ENCODE data around the gene LILRB2.
A peak's percentile ranks its signal among the peaks of the same experiment; 100 is the strongest.
"Not testable (repeated sequence)": the region's sequence is repeated elsewhere in the genome, so short reads cannot be mapped to it uniquely, and the experiment has no call there.

Gene LILRB2

DNA sequence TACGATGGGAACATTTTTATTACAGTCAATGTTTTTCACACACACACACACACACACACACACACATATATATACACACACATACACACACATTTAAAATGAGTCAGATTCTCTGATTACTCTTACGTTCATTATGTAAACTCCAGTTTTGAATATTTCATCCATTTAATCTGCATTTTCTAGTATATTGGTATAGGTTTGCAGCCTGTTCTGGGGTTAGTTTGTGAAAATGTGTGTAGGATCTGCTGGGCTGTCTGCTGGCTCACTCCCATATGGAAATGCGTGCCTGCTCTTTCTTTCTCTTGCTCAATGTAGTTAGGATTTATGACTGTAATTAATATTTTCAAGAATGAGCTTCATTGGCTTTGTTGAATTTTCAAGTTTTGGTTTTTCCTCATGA is 7.1 kb downstream of the LILRB2 start:
- no peak for DNase-seq (ENCODE audit: low read depth in 1 of 2, low spot score in 1 of 2)

DNA sequence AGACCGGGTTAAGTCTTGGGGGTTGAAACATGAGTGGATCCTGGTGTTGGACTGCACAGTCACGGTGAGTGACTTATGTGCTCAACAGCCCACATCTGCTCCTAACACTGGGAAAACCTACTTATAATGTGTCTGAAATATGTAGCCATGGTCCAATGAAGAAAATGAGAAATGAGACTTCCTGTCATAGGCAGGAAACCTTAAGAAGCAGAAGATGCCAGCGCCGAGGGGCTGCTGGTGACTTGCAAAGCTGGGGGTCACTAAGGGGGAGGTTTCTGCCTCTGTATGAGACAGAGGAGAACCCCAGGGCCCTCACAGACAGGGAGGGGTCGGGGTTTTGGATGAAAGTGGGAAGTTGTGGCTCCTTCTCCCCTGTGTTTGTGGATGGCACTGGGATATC is 8.7 kb downstream of the LILRB2 start:
- not testable (repeated sequence) for DNase-seq (ENCODE audit: low read depth in 1 of 2, low spot score in 1 of 2)

DNA sequence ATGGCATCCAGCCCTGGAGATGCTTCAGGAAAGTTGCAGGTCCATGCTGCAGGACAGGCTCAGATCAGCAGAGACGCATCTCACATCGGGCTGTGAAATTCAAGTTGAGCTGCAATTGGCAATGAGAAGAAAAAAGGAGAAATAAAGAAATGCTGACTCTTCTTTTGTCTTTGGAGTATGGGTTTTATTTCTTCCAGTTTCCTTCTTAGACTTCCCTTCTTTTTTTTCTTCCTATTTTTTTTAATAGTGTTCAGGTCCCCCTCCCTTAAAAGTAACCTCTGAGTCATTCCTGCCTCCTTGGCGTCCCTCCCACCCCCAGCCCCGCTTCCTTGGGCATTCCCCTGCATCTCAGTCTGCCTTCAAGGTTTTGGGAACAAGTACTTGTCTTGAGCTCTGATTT is 9.3 kb downstream of the LILRB2 start:
- not testable (repeated sequence) for DNase-seq (ENCODE audit: low read depth in 1 of 2, low spot score in 1 of 2)

DNA sequence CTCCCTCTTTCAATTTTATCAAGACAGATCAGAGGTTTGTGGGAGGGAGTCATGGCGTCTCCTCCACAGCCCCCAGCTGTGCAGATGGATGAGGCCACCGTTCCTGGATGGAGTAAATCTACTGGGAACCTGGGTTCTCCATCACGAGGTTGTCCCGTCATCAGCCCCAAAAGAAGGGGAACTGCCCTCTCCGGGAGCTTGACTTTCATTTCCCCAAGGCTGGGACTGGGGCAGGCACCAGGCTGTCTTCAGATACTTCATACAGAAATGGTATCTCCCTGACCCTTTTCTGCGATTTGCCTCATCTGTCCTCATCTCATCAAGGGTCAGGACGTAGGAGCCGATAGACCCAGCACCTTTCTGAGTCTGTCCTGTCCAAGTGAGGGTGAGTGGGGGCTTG is 9.8 kb downstream of the LILRB2 start:
- no peak for DNase-seq (ENCODE audit: low read depth in 1 of 2, low spot score in 1 of 2)

DNA sequence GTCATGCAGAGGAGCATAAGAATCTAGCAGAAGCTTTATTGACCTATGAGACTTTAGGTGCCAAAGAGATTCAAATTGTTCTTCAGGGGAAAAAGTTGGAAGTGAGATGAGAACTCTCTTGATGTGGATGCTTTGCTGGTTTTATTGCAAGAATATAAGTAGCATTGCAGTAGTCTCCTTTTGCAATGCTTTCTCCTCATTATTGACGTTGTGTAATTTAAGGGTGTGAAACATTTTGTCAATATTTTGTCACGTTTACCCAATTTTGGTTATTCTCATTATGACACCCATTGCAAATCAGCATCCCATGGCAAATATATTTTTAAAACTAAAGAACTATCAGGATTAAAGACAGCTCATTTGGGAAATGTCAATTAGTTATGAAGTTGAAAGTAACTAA is 12.0 kb downstream of the LILRB2 start:
- DNase-seq (ENCODE audit: low read depth in 1 of 2, low spot score in 1 of 2) = no peak

DNA sequence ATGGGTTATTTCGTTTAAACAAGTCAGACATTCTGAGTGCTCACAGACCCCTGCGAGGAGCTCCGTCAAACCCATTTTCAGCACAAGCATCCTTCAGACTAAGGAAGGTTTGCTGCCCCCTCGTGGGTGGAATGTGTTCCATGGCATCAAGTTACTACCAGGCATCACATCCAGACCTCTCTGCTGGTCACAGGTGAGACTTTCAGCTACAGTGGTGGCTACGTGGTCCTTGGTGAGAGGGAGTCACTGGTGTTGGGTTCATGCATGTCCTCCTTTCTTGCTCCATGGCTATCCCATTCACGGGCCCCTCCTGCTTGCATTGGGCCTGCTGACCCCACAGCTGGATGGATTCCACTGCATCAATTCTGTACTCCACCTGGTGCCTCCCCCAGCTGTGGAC is 14.8 kb downstream of the LILRB2 start:
- peak; percentile 29 to 49 for DNase-seq (ENCODE audit: low read depth in 1 of 2, low spot score in 1 of 2)

DNA sequence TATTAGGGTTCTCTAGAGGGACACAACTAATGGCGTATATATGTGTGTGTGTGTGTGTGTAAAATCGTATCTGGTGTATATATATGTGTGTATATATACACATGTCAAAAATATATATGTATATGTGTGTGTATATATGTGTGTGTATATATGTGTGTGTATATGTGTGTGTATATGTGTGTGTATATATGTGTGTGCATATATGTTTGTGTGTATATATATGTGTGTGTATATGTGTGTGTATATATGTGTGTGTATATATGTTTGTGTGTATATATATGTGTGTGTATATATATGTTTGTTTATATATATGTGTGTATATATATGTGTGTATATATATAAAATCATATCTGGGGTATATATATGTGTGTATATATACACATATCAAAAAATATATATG is 18.4 kb downstream of the LILRB2 start:
- no peak for DNase-seq (ENCODE audit: low read depth in 1 of 2, low spot score in 1 of 2)

DNA sequence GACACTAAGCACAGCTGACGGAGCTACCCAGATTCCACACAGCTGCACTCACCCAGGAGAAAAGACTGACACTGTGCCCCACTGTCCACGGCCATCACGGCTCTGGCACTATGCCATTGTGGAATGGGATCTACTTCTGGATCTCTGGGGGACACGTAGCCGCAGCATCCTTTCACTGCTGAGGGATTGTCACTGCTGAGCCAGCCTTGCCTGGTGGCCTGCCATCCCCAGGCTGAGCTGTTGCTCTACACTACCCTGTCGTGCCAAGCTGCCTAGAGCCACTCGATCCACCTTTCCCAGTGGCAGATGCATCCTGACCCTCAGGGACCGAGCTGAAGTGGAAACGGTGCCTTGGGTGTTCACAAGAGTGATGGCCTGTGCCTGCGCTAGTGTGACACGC is 18.8 kb downstream of the LILRB2 start:
- DNase-seq (ENCODE audit: low read depth in 1 of 2, low spot score in 1 of 2) = no peak

DNA sequence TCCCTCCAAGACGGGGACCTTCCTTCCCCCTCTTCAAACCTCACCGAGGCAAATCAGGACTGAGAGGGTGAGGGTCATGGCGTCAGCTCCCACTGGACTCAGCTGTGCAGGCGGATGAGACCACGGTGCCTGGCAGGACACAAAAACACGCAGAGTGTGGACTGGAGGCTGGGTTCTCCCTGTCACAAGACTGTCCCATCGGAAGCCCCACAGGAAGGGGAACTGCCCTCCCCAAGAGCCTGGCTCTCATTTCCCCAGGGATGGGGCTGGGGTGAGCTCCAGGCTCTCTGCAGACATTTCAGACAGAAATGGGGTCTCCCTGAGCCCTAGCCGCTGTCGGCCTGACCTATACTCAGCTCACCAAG is 23.8 kb downstream of the LILRB2 start, which contains the start of gene LILRB5:
Gene LILRB5 (minus strand): TSS at position 158 of the 365 bp plus-strand sequence. CDS start 80 bp downstream, at position 78.
- no peak for DNase-seq (ENCODE audit: low read depth in 1 of 2, low spot score in 1 of 2)

DNA sequence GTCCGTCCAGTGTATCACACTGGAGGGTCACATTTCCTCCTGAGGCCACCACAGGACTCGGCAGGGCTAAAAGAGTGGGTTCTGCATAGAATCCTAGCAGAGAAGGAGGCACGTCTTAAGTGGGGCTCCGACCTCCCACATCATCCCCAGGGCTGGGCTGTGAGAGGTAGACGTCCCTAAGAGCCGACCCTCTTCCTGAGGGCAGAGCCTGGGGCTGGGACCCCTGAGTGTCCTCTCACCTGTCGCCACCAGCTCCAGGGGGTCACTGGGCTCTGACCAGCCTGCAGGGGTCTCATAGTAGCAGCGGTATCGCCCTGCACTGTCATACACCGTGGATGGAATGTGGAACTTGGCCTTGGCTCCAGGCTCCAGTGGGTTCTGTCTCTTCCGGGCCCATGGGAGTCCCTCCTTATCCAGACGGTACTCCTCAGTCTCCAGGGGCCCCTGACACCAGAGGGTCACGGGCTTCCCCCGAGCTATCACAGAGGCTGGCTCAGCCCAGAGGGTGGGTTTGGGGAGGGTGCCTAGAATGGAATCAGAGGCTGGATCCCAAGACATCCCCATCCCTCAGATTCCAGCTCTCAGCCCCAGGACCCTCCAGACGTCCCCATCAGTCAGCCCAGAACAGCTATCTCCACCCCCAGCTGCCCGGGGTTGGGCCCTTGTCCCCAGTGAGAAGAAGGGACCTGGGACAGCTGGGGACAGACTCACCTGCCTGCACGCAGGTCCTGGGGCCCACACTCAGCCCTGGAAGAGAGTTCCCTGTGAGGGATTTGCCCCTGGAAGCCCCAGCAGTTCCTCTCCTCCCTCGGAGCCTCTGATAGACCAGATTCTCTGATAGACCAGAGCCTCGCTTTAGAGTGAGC is 24.4 kb downstream of the LILRB2 start:
- DNase-seq (ENCODE audit: low read depth in 1 of 2, low spot score in 1 of 2) = no peak

DNA sequence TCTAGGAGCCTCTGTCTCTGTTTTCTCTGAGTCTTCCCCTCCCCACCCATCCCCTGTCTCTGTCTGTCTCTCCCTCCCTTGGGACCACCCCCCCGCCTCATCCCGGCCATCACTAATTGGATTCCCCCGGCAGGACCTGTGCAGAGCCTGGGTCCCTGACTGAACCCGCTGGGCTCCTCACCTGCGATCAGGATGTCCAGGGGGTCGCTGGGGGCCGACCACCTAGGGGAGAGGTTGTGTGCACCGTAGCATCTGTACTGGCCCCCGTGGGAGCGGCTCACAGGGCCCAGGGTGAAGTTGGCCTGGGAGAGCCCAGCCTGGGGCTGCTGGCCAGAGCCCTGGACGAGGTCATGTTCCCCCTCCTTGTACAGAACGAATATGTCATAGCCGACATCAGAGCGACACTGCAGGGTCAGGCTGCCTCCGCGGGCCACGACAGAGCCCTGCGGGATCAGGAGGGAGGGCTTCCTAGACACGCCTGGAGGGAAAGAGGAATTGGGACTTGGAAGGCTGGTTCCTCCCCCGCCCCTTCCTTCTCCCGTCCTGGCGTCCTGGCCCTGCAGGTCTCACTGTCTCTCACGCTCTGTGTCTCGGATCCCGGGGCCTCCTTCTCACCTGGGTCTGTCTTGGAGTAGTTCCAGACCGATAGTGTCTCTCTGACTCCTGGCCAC is 25.7 kb downstream of the LILRB2 start:
- no peak for DNase-seq (ENCODE audit: low read depth in 1 of 2, low spot score in 1 of 2)

DNA sequence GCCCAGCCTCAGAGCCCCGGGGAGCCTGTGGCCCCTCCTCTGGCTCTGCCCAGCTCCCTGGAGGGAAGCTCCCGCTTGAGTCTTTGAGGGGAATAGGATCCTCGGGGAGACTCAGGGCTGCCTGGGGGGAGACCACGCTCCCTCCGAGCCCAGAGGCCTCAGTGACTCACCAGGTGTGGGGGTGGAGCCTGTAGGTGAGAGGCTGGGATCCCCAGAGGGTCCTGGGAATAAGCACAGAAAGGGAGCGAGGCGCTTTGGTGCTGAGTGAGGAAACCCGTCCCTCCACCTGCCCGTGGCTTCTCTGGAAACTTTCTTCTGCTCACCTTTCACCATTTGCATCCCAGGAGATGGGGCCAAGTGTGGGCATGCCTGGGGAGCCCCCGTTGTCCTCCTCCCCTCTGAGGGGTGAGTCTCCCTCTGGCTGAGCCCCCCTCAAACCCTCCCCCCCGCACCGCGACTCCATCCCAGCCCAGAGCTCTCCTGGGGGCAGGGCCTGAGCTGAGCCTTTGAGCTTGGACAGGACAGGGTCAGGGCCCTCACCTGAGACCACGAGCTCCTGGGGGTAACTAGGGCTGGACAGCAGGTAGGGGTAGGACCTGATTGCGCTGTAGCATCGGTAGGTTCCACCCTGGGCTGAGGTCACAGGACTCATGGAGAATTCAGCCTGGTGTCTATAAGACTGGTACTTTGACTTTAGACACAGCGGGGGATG is 26.6 kb downstream of the LILRB2 start:
- no peak for DNase-seq (ENCODE audit: low read depth in 1 of 2, low spot score in 1 of 2)

DNA sequence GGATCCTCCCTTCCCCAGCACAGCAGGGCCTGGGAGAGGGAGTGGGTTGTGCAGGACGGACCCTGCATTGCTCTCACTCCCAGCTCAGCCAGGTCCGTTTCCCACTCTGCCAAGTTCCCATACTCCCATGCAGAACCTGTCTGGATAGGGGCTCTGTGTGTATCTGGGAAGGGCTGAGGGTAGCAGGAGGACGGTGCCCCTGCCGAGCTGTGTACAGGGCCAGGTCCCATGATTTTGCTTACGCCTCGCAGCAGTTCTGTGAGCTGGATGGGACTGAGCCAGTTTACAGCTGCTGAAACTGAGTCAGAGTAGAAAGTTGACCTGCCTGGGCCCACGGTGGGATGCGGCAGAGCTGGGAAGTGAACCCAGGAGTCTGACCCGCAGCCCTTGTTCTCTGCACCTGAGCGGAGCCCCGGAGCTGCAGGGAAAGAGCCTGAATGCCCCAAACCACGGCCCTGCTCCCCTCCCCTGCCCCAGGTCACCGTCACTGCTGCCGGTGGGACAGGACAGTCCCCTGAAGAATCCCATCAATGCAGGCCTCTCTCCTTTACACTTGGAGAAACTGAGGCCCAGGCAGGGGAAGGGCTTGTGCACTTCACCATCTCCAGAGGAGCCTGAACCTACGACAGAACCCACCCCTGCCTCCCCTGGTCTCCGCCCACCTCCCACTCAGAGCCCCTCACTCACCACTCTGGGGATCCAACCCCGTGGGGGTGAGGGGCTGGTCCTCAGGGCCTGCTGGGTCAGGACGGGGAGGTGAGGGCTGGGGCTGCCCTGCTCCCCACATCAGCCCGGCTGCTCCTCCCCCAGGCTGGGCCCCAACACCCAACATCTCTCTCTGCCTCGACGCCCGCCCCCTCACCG is 27.3 kb downstream of the LILRB2 start:
- no peak for DNase-seq (ENCODE audit: low read depth in 1 of 2, low spot score in 1 of 2)

DNA sequence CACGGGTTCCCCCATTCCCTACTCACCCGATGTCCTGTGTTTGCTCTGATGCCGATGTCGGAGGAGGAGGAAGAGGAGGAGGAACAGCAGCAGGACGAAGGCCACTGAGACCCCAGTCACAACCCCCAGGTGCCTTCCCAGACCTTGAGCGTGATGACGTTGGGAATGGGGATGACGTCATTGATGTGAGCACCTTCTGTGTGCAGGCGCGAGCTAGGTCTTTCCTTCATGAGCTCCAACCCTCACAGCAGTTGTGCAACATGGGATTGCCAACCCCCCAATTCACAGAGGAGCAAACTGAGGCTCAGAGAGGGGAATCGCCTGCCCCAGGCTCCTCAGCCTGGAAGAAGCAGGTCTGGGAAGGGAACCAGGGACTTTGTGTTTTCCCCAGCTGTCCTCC is 28.1 kb downstream of the LILRB2 start:
- no peak for DNase-seq (ENCODE audit: low read depth in 1 of 2, low spot score in 1 of 2)

DNA sequence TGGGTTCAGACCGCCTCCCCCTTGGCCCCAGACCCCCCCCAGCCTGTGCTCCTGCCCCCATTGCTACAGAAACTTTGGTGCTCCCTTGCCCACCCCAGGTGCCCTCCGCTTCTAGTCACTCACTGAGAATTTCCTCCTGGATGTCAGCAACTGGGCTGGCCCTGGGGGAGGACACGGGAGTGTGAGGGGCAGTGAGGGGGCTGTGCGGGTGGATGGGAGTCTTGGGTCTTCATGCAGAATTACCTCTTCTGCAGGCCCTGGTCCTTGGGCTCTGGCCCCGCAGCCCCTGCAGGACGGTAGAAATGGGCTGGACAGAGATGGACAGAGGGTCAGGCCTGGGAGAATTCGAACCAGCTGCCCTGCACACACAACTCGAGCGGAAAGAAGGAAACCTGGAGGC is 28.7 kb downstream of the LILRB2 start:
- no peak for DNase-seq (ENCODE audit: low read depth in 1 of 2, low spot score in 1 of 2)

DNA sequence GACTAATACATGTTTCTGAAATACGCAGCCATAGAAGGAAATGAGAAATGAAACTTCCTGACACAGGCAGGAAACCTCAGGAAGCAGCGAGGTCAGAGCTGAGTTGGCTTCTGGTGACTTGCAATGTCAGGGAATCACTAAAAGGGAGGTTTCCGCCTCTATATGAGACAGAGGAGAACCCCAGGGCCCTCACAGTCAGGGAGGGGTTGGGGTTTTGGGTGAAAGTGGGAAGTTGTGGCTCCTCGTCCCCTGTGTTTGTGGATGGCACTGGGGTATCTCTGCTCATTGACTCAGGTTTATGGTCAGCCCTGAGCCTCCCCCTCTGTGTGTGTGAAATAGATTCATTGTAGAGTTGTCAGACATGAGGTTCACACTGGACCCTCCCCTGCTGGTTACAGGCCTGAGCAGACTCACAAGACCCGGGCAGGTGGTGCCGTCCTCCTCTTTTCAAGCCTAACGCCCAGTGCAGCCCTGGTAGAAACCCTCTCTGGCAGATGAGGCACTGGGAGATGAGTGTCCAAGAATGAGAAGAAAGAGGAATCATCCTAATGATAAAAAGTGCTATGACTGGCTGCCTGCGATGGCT is 32.8 kb downstream of the LILRB2 start:
- DNase-seq (ENCODE audit: low read depth in 1 of 2, low spot score in 1 of 2) = no peak

DNA sequence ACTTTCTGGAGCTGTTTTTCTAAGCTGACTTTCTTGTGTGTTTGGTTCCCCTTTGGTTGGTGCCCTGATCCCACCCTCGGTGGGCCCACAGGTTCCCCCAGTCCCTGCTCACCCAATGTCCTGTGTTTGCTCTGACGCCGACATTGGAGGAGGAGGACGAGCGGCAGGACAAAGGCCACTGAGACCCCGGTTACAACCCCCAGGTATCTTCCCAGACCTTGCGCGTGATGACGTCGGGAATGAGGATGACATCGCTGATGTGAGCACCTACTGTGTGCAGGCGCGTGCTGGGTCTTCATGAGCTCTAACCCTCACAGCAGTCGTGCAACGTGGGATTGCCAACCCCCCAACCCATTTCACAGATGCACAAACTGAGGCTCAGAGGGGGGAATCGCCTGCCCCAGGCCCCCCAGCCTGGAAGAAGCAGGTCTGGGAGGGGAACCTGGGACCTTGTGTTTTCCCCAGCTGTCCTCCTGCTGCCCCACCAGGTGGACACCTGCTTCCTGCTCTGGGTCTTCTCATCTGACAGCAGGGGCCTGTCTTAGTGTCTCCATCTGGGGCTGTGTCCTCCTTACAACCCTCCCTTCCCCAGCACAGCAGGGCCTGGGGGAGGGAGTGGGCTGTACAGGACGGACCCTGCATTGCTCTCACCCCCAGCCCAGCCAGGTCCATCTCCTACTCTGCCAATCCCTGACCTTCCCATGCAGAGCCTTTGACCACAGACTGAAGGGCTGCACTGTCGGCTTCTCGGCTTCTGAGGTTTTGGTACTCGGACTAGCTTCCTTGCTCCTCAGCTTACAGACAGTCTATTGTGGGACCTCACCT is 33.6 kb downstream of the LILRB2 start:
- DNase-seq (ENCODE audit: low read depth in 1 of 2, low spot score in 1 of 2) = no peak

DNA sequence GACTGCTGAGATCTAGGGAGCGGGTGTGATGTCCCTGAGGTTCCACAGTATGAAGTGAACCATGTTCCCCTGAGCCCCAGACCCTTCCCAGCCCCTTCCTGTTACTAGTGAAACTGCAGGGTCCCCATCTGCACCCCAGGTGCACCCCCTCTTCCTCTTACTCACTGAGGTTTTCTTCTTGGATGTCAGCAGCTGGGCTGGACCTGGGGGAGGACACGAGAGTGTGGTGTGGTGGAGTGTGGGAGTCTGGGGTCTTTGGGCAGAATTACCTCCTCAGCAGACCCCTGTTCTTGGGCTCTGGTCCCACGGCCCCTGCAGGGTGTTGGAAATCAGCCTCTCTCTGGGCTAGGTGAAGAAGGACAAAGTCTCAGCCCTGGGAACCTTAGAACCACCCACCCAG is 35.0 kb downstream of the LILRB2 start:
- no peak for DNase-seq (ENCODE audit: low read depth in 1 of 2, low spot score in 1 of 2)

DNA sequence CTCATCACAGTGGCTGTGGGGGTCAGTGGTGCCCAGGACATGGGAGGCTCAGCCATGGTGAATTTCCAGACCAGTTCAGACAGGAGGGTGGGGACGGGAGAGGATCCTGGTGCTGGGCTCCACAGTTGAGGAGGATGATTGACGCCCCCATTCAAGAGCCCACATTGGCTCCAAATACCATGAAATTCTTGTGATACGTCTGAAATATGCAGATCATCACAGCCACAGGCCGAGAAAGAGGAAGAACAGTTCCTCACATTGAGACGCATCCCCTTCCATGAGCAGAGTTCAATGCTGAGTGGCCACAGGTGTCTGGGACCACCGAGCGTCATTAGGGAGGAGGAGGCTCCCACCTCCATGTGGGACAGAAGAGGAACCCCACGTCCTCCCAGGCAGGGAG is 37.1 kb downstream of the LILRB2 start:
- DNase-seq (ENCODE audit: low read depth in 1 of 2, low spot score in 1 of 2) = not testable (repeated sequence)

DNA sequence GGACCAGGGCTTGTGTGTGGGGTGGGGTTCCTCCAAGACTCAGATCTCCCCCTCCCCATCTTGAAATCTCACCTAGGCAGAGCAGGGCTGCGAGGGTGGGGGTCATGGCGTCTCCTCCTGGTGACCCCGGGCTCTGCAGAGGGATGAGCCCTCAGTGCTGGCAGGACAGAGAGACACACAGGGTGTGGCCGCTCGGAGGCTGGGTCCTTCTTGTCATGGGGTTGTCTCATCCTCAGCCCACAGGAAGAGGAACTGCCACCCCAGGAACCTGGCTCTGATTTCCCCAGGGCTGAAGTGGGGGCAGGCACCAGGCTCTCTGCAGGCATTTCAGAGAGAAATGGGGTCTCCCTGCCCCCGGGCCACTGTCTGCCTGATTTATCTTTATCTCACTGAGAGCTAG is 38.3 kb downstream of the LILRB2 start, which contains the start of gene LILRA6:
Gene LILRA6 (minus strand): TSS at position 145 of the 400 bp plus-strand sequence.
- not testable (repeated sequence) for DNase-seq (ENCODE audit: low read depth in 1 of 2, low spot score in 1 of 2)

Measured in stimulated activated CD4-positive, alpha-beta T cell treated with anti-CD3 and anti-CD28 coated beads, Interleukin-15, amount 100 ng/mL, for 1 hour (primary cell).